NB4 (cell line): Measurements from ENCODE around the gene TANGO6.
"Not testable (repeated sequence)": the region's sequence is repeated elsewhere in the genome, so short reads cannot be mapped to it uniquely, and the experiment has no call there.

Source experiments
- CTCF ChIP-seq: IDR thresholded peaks from one replicate; pipeline ENCODE4 v1.5.1; 2012; ENCODE audit warnings: low read depth, low read length
- POLR2A ChIP-seq: IDR thresholded peaks from 2 replicates; pipeline ENCODE4 v1.6.1; 2011; ENCODE audit warnings: mild to moderate bottlenecking; ENCODE audit not compliant: insufficient read length; ENCODE audit errors: extremely low read depth

DNA sequence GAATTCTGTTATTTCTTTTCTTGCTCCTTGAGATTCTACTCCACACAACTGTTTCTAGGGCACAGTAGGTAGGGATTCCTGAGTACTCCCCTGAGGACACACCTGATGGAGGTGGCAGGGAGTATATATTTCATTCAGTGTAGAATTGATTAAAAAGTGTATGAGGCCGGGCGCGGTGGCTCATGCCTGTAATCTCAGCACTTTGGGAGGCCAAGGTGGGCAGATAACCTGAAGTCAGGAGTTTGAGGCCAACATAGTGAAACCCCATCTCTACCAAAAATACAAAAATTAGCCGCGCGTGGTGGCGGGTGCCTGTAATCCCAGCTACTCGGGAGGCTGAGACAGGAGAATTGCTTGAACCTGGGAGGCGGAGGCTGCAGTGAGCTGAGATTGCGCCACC lies 283.5 kb downstream of the TANGO6 start:
- not testable (repeated sequence) for TF ChIP-seq CTCF, POLR2A
